ENCODE data around the gene PRUNE2. TPM values are rescaled to one million over a fixed set of nuclear protein-coding genes. Genes with fewer than 3 reads are reported as not detected.
A peak's percentile ranks its signal among the peaks of the same experiment; 100 is the strongest.

PRUNE2 gene
- total RNA-seq, 1 experiment from 2014 or later, result 2.2 TPM

GRCh38 chr9:76717176-76717575 is 188.7 kb downstream of the PRUNE2 start:
- Histone ChIP-seq H3K4me3 (no peak overlapping the region), H3K9me3 (replicated peaks) (no peaks in the 10 kb centered on the region), H3K27ac (no peak overlapping the region), H3K36me3 (no peaks in the 10 kb centered on the region), H3K4me1 (replicated peaks) (no peaks in the 10 kb centered on the region), H3K27me3 (replicated peaks) (no peaks in the 10 kb centered on the region; the same call in 1 of the 2 replicates)
- no peak for DNase-seq (ENCODE audit: low read depth in 1 of 2, low spot score in 2 of 2)

DNA sequence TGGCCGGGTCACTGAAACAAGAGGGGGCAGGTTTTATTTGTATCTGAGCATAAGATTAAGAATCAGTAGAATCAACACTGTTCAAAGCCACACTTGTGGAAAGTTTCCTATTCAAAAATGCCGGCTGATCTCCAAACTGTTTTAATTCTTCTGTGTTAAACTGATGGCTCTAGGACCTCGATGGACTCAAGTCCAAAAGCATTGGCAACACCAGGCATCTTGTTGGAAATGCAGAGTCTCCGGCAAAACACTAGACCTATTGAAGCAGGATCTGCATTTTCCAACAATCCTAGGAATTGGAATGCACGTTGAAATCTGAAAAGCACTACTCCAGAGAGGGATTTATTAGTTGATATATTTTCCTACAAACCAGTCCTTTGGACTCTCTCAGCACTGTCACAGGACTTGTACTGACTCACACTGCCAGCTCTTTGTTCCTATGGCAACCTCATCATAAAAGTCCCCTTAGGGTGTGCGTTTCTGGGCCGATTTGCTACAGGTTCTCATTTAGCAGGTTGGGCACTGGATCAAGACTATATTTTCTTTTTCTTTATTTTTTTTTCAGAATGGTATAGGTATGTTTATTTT is 189.7 kb downstream of the PRUNE2 start:
- Histone ChIP-seq H3K9me3 (replicated peaks) (no peaks in the 10 kb centered on the region), H3K4me3 (no peak overlapping the region), H3K4me1 (replicated peaks) (no peaks in the 10 kb centered on the region), H3K27ac (no peak overlapping the region), H3K36me3 (no peaks in the 10 kb centered on the region), H3K27me3 (replicated peaks) (no peaks in the 10 kb centered on the region)
- DNase-seq (ENCODE audit: low read depth in 1 of 2, low spot score in 2 of 2), result no peak

DNA sequence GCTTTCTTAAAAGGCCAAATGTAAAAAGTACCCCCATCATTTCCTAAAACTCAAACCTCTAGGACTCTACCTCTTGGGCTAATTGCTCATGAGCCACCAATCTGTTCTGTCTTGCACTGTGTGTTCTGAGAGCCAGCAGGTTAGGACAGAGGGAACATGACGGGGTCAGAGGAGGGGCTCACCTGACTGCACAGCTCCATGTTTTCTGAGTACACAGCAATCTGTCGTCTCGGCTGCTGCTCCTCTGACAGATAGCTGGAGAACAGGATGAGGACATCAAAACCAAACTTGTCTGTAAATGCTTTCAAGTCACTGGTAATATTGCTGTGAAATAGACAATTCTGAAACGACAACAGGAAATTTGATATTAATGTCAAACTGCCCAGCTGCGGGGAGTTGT is 192.5 kb downstream of the PRUNE2 start:
- Histone ChIP-seq H3K4me1 (replicated peaks) (no peaks in the 10 kb centered on the region), H3K9me3 (replicated peaks) (no peaks in the 10 kb centered on the region), H3K27me3 (replicated peaks) (no peaks in the 10 kb centered on the region), H3K4me3 (no peak overlapping the region), H3K36me3 (no peaks in the 10 kb centered on the region), H3K27ac (no peak overlapping the region)
- no peak for DNase-seq (ENCODE audit: low read depth in 1 of 2, low spot score in 2 of 2)

- Histone ChIP-seq H3K4me3 (no peak overlapping the region), H3K36me3 (no peaks in the 10 kb centered on the region), H3K9me3 (replicated peaks) (no peaks in the 10 kb centered on the region), H3K27ac (no peak overlapping the region), H3K4me1 (replicated peaks) (no peaks in the 10 kb centered on the region), H3K27me3 (replicated peaks) (no peaks in the 10 kb centered on the region)
- DNase-seq (ENCODE audit: low read depth in 1 of 2, low spot score in 2 of 2), result no peak
Measured at GRCh38 chr9:76709020-76709419, 196.9 kb downstream of the PRUNE2 start.

- H3K36me3 ChIP-seq, result no peaks in the 10 kb centered on the region
- no peaks in the 10 kb centered on the region for H3K4me1 ChIP-seq (replicated peaks)
Measured at GRCh38 chr9:76707510-76707909, 198.4 kb downstream of the PRUNE2 start.

DNA sequence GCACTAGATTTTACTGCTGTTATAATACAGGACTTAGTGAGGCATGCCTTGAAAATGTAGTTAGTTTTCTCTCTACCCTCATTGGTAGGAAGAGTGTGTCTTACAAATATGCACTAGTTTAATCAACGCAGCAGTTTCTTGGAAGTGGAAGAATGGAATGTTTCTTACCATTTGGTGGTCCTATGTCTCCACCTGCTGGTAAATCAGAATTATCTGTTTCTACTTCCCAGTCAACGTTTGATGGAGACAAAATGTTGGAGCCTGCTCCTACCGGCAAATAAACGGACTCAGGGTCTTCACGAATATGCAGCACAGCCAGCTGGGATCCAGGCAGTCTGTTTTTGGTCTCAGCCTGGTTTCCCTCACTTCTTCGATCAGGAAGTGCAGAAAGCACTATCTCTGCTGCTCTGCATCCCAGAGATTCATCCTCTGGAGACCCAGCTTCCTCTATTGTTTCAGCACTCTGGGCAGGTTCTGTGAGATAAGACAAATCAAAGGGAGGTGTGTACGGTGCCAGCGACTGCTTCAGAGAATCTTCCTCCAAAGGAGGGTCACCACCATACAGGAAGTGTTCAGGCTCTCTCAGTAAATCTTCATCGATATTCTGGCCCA is 201.2 kb downstream of the PRUNE2 start:
- Histone ChIP-seq H3K27me3 (replicated peaks) (no peaks in the 10 kb centered on the region), H3K9me3 (replicated peaks) (no peaks in the 10 kb centered on the region), H3K27ac (no peak overlapping the region), H3K4me1 (replicated peaks) (no peaks in the 10 kb centered on the region), H3K36me3 (no peaks in the 10 kb centered on the region), H3K4me3 (no peak overlapping the region)
- peak in 1 of 2 experiments; percentile 37 for DNase-seq (ENCODE audit: low read depth in 1 of 2, low spot score in 2 of 2)

More at GRCh38 chr9:76707510-76707909, 198.4 kb downstream of the PRUNE2 start:
- no peaks in the 10 kb centered on the region for H3K9me3 ChIP-seq (replicated peaks)
- no peak overlapping the region for H3K4me3 ChIP-seq
- H3K27me3 ChIP-seq (replicated peaks), result no peaks in the 10 kb centered on the region
- no peak for DNase-seq (ENCODE audit: low read depth in 1 of 2, low spot score in 2 of 2)
- no peak overlapping the region for H3K27ac ChIP-seq

DNA sequence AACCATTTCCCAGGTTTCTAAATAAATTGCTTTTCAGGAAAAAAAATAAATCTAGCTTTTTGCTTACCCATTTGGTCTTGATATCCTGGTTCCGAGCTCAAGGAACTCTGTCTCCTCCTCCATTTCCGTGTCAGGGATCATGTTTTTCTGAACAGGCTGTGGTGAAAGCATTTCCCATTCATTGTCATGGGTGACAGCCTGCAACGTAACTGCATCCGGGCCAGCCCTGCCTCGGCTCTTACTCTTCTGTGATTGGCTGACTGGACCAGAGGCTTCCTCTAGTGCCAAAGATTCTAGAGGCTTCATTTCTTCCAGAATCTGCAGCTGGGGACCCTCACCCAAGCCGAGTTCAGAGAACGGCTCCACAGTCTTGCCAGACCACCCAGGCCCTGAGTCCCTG is 202.6 kb downstream of the PRUNE2 start:
- Histone ChIP-seq H3K27me3 (replicated peaks) (no peaks in the 10 kb centered on the region), H3K4me1 (replicated peaks) (no peaks in the 10 kb centered on the region), H3K9me3 (replicated peaks) (no peaks in the 10 kb centered on the region), H3K4me3 (no peak overlapping the region), H3K36me3 (no peaks in the 10 kb centered on the region), H3K27ac (no peak overlapping the region)
- DNase-seq (ENCODE audit: low read depth in 1 of 2, low spot score in 2 of 2), result no peak

- no peak for DNase-seq (ENCODE audit: low read depth in 1 of 2, low spot score in 2 of 2)
- H3K4me1 ChIP-seq (replicated peaks), result no peaks in the 10 kb centered on the region
- no peak overlapping the region for H3K27ac ChIP-seq
- no peaks in the 10 kb centered on the region for H3K9me3 ChIP-seq (replicated peaks)
- H3K4me3 ChIP-seq, result no peak overlapping the region
- no peaks in the 10 kb centered on the region for H3K36me3 ChIP-seq
- no peaks in the 10 kb centered on the region for H3K27me3 ChIP-seq (replicated peaks)
Measured at GRCh38 chr9:76701441-76702039, 204.4 kb downstream of the PRUNE2 start.

- H3K4me1 ChIP-seq (replicated peaks), result no peaks in the 10 kb centered on the region
- no peaks in the 10 kb centered on the region for H3K9me3 ChIP-seq (replicated peaks)
- H3K27ac ChIP-seq, result no peak overlapping the region
- H3K27me3 ChIP-seq (replicated peaks), result no peaks in the 10 kb centered on the region
- no peaks in the 10 kb centered on the region for H3K36me3 ChIP-seq
- DNase-seq (ENCODE audit: low read depth in 1 of 2, low spot score in 2 of 2), result no peak
- H3K4me3 ChIP-seq, result no peak overlapping the region
Measured at GRCh38 chr9:76700916-76701315, 205.0 kb downstream of the PRUNE2 start.

GRCh38 chr9:76699971-76700370 is 205.9 kb downstream of the PRUNE2 start:
- Histone ChIP-seq H3K36me3 (no peaks in the 10 kb centered on the region), H3K27me3 (replicated peaks) (no peaks in the 10 kb centered on the region), H3K4me1 (replicated peaks) (no peaks in the 10 kb centered on the region), H3K27ac (no peak overlapping the region), H3K4me3 (no peak overlapping the region), H3K9me3 (replicated peaks) (no peaks in the 10 kb centered on the region)
- peak in 1 of 2 experiments; percentile 4 for DNase-seq (ENCODE audit: low read depth in 1 of 2, low spot score in 2 of 2)

DNA sequence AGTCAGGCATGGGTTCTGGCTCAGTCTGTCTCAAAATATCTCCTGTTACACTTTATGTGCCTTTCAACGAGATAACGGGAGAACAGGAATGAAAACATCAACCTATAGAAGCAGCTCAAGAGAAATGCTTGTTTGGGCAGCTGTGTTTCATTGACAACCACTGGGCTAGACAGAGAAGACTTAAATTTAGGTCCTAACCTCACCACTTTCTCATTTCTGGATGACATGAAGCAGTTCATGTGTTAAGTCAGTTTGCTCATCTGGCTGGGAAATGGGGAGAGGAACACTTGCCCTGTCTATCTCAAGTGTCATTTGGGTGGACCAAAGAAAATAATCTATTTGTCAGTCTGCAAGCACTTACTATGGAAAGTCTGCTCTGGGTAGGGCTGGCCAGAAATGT is 208.4 kb downstream of the PRUNE2 start:
- no peak for DNase-seq (ENCODE audit: low read depth in 1 of 2, low spot score in 2 of 2)
- Histone ChIP-seq H3K27ac (no peak overlapping the region), H3K27me3 (replicated peaks) (no peaks in the 10 kb centered on the region), H3K4me1 (replicated peaks) (no peaks in the 10 kb centered on the region), H3K9me3 (replicated peaks) (no peaks in the 10 kb centered on the region), H3K4me3 (no peak overlapping the region), H3K36me3 (no peaks in the 10 kb centered on the region)

- Histone ChIP-seq H3K9me3 (replicated peaks) (no peaks in the 10 kb centered on the region), H3K27ac (no peak overlapping the region), H3K4me1 (replicated peaks) (no peaks in the 10 kb centered on the region), H3K4me3 (no peak overlapping the region), H3K36me3 (no peaks in the 10 kb centered on the region), H3K27me3 (replicated peaks) (no peaks in the 10 kb centered on the region)
- DNase-seq (ENCODE audit: low read depth in 1 of 2, low spot score in 2 of 2), result no peak
Measured at GRCh38 chr9:76697081-76697480, 208.8 kb downstream of the PRUNE2 start.

DNA sequence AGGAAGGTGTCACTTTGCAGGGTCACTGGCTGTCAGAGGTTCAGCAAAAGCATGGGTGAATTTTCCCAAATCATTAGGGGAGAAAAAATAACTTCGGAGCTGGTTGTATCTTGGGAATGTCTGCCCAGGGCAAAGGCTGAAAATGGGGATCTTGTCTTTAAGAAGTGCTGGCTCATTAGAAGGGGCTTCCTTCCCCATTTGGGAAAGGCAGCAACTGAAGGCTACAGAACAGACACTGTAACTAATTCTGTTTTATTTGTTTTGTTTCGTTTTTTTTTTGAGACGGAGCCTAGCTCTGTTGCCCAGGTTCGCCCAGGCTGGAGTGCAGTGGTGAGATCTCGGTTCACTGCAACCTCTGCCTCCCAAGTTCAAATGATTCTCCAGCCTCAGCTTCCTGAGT is 212.0 kb downstream of the PRUNE2 start:
- no peaks in the 10 kb centered on the region for H3K36me3 ChIP-seq
- H3K4me1 ChIP-seq (replicated peaks), result no peaks in the 10 kb centered on the region
- no peak for DNase-seq (ENCODE audit: low read depth in 1 of 2, low spot score in 2 of 2)
- H3K27ac ChIP-seq, result no peak overlapping the region
- H3K27me3 ChIP-seq (replicated peaks), result no peaks in the 10 kb centered on the region
- no peak overlapping the region for H3K4me3 ChIP-seq
- no peaks in the 10 kb centered on the region for H3K9me3 ChIP-seq (replicated peaks)

- Histone ChIP-seq H3K4me1 (replicated peaks) (peaks cover 10% of the 10 kb centered on the region), H3K36me3 (no peaks in the 10 kb centered on the region), H3K27me3 (replicated peaks) (no peaks in the 10 kb centered on the region), H3K27ac (no peak overlapping the region), H3K9me3 (replicated peaks) (no peaks in the 10 kb centered on the region), H3K4me3 (no peak overlapping the region)
- no peak for DNase-seq (ENCODE audit: low read depth in 1 of 2, low spot score in 2 of 2)
Measured at GRCh38 chr9:76692458-76693129, 213.3 kb downstream of the PRUNE2 start.
